Transverse colon (tissue), 4 donors: ENCODE measurements around the gene RARA. TPM values are rescaled to one million over a fixed set of nuclear protein-coding genes. Genes with fewer than 3 reads are reported as not detected.

ENCODE experiments used
- DNase-seq: peaks from one replicate; pipeline ENCODE4 v3.0.0-alpha.2; 2019
- H3K27ac ChIP-seq, 4 donors: fragments of 200-600 bp; sonication (generic); 2 replicates each; pipeline ENCODE4 v1.5.1; 2016 to 2018; ENCODE audit warnings: inconsistent platforms in 4 of 4
- H3K27me3 ChIP-seq: fragments of 200-600 bp; sonication (generic); 2 replicates; pipeline ENCODE4 v1.5.1; 2017; ENCODE audit warnings: inconsistent platforms
- H3K36me3 ChIP-seq, 4 donors: fragments of 200-600 bp; sonication (generic); 2 replicates each; pipeline ENCODE4 v1.5.1; 2017 to 2019; ENCODE audit warnings: inconsistent platforms in 4 of 4
- H3K4me1 ChIP-seq, 4 donors: fragments of 200-600 bp; sonication (generic); 2 replicates each; pipeline ENCODE4 v1.5.1; 2017 to 2020; ENCODE audit warnings: inconsistent platforms in 4 of 4
- H3K4me3 ChIP-seq, 4 donors: fragments of 200-600 bp; sonication (generic); 1 replicate in 1 of 4; 2 replicates in 3 of 4; pipeline versions ENCODE4 v1.5.1 to v1.6.1; 2017 to 2019; ENCODE audit warnings: inconsistent platforms in 4 of 4
- H3K9me3 ChIP-seq, 2 donors: fragments of 200-600 bp; sonication (generic); 2 replicates each; pipeline ENCODE4 v1.5.1; 2017 to 2019; ENCODE audit warnings: inconsistent platforms in 2 of 2
- CTCF ChIP-seq, 5 experiments: fragments of 200-600 bp in 3 of 5; fragments of 450-650 bp in 2 of 5; sonication (generic) in 3 of 5; IDR thresholded peaks; 1 replicate in 2 of 5; 2 replicates in 3 of 5; pipeline ENCODE4 v1.5.1; 2016 to 2017; ENCODE audit warnings: antibody characterized with exemption in 5 of 5, inconsistent platforms in 3 of 5, mild to moderate bottlenecking in 2 of 5, moderate library complexity in 1 of 5
- EP300 ChIP-seq: sonication (generic); formaldehyde crosslinking; IDR thresholded peaks from one replicate; pipeline ENCODE4 v1.6.1; 2017; ENCODE audit warnings: antibody characterized with exemption, low read depth
- POLR2A ChIP-seq: fragments of 450-650 bp; IDR thresholded peaks from one replicate; pipeline ENCODE4 v1.6.1; 2016; ENCODE audit warnings: antibody characterized with exemption, mild to moderate bottlenecking, moderate library complexity
- POLR2AphosphoS5 ChIP-seq, 3 donors: sonication (generic); formaldehyde crosslinking; IDR thresholded peaks; one replicate each; pipeline ENCODE4 v1.6.1; 2016; ENCODE audit warnings: antibody characterized with exemption in 3 of 3
- WGBS, 2 donors: methylation state at CpG; one replicate each; pipeline ENCODE4 v1.1.5; 2018; ENCODE audit warnings: low coverage in 1 of 2; 5-methylcytosine and 5-hydroxymethylcytosine counted together
- in situ Hi-C, 4 donors: fragments of 200-750 bp; cut with MboI; loops; one replicate each; pipeline versions ENCODE4 v1.15.0 to v1.15.1; 2017; ENCODE audit warnings: low sequenced_read_pairs in 3 of 4, low pct_ligation_motif_present in 1 of 4, low pct_unique_long_range_greater_than_20kb in 1 of 4
- intact Hi-C: fragments of 100-400 bp; cut with DNase I; formaldehyde crosslinking; loops from one replicate; pipeline ENCODE4 v1.15.1; 2023; ENCODE audit warnings: low total_unique reads
- total RNA-seq, 4 donors: library from RNA; depleted of rRNA; stranded (reverse); fragments of >200 nt; gene quantifications; one replicate each; pipeline ENCODE4 v1.1.0, GENCODE V29; 2016

The RARA gene
- total RNA-seq, 4 donors from 2014 or later = 23.5 to 110 (median 49.1) TPM

DNA sequence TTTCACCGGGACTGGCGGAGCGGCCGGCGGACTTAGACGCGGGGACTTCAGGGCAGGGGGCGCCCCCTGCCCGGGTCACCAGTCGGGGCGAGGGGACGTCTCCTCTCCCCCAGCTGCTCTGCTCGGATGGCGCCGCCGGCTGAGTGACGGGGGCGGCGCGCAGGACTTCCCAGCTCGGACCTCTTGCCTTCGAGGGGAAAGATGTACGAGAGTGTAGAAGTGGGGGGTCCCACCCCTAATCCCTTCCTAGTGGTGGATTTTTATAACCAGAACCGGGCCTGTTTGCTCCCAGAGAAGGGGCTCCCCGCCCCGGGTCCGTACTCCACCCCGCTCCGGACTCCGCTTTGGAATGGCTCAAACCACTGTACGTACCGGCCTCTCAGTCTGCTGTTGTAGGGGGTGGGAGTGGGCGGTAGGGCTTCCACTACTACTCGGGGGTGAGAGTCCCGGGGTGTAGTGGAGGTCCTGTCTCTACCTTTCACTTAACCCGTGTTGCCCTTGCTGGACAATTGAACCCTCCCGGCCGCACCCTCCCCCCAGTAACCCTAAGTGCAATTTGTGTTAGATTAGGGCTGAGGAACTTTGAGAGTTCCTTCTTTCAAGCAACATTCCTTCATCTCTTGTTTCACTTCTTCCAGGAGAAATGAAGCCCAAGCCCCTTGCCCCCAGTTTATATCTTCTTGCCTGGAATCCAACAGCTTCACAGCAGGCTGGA is 33.7 kb downstream of the RARA start:
- peaks cover 33 to 78% (median 55%) of the 10 kb centered on the region in 4 donors for H3K4me1 ChIP-seq
- H3K27ac ChIP-seq = peak overlapping the region; percentile 94 to 95 (median 95)
- in situ Hi-C loops = no loop called here
- 31% methylated on average over 35 of the region's 38 CpGs; no CpG with 5 or more reads in 1 of the 2 donors for WGBS, 2 donors
- H3K9me3 ChIP-seq = no peaks in the 10 kb centered on the region
- no peaks in the 10 kb centered on the region for H3K36me3 ChIP-seq
- TF ChIP-seq CTCF (IDR thresholded peaks at IDR 0.05) = peak in 1 of 5 experiments; percentile 14
- TF ChIP-seq POLR2AphosphoS5 (IDR thresholded peaks at IDR 0.05) = no peak
- TF ChIP-seq POLR2A = no peak
- no peak for TF ChIP-seq EP300
- H3K27me3 ChIP-seq = no peaks in the 10 kb centered on the region
- DNase-seq = peak; percentile 35
- H3K4me3 ChIP-seq = peak overlapping the region; percentile 72 to 89 (median 78)
- intact Hi-C loops = no loop called here

- Histone ChIP-seq H3K27ac (peak overlapping the region; percentile 94 to 95 (median 95)), H3K27me3 (no peaks in the 10 kb centered on the region), H3K9me3 (no peaks in the 10 kb centered on the region), H3K4me1 (peaks cover 41 to 80% (median 60%) of the 10 kb centered on the region in 4 donors), H3K4me3 (peak overlapping the region; percentile 72 to 89 (median 78)), H3K36me3 (no peaks in the 10 kb centered on the region)
- WGBS, 2 donors = 41% methylated on average over 14 of the region's 15 CpGs; no CpG with 5 or more reads in 1 of the 2 donors
- intact Hi-C loops = no loop called here
- peak; percentile 32 for DNase-seq
- TF ChIP-seq POLR2AphosphoS5 (IDR thresholded peaks at IDR 0.05) = no peak
- TF ChIP-seq POLR2A = no peak
- no peak for TF ChIP-seq EP300
- TF ChIP-seq CTCF (IDR thresholded peaks at IDR 0.05) = no peak
- in situ Hi-C loops = no loop called here
Observed at GRCh38 chr17:40343219-40344119, 34.5 kb downstream of the RARA start.

DNA sequence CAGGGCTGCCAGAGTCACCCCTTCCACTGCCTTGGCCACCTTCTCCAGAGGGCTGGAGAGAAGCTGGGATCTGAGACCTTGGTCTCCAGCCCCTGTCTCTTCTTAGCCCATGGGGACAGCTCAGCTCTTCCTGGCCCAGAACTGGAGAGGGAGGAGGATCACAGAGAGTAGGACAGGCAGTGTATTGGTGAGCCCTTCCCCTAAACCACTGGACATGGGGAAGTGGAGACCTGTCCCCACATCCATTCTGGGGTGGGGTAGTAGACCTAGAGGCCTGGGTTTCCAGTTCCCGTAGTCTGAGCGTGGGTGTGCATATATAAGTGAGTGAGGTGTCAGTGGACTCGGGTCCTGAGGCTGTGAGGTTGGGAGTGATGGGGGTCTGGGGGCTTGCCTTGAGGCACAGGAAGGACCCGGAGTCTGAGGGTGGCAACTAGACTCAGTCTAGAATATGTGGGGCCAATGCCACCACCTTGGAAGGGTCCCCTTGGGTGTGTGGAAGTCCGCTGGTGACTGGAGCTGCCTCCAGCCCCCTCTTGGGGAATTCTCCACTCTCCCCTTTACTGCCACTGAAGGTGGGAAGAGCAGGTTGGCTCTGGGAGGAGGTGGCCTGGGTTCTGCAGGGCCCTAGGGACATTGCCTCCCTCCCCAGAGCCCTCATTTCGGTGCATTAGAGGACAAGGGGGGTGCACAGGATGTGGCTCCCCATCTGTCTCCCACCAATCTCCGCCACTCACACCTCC is 35.6 kb downstream of the RARA start:
- in situ Hi-C loops (no loop called here), intact Hi-C loops (no loop called here)
- H3K4me1 ChIP-seq = peaks cover 48 to 81% (median 69%) of the 10 kb centered on the region in 4 donors
- H3K27ac ChIP-seq = peak overlapping the region; percentile 94 to 95 (median 95)
- WGBS, 2 donors = 49% methylated on average over 7 of the region's 7 CpGs; no CpG with 5 or more reads in 1 of the 2 donors
- peak; percentile 26 for DNase-seq
- TF ChIP-seq EP300 (no peak), POLR2AphosphoS5 (IDR thresholded peaks at IDR 0.05) (peak in 2 of 3 donors; percentile 5 to 8)
- H3K36me3 ChIP-seq = no peaks in the 10 kb centered on the region
- H3K27me3 ChIP-seq = no peaks in the 10 kb centered on the region
- no peaks in the 10 kb centered on the region for H3K9me3 ChIP-seq
- H3K4me3 ChIP-seq = peak overlapping the region; percentile 46 to 89 (median 78)

- Histone ChIP-seq H3K27ac (peak overlapping the region; percentile 94 to 95 (median 95)), H3K9me3 (no peaks in the 10 kb centered on the region), H3K36me3 (no peaks in the 10 kb centered on the region), H3K27me3 (no peaks in the 10 kb centered on the region), H3K4me3 (peak overlapping the region; percentile 46 to 89 (median 78)), H3K4me1 (peaks cover 54 to 81% (median 75%) of the 10 kb centered on the region in 4 donors)
- DNase-seq = peak; percentile 91
- TF ChIP-seq EP300 (peak; percentile 27), CTCF (IDR thresholded peaks at IDR 0.05) (no peak), POLR2A (peak; percentile 87), POLR2AphosphoS5 (IDR thresholded peaks at IDR 0.05) (peak; percentile 62 to 85 (median 81))
- 11% methylated on average over 27 of the region's 45 CpGs; no CpG with 5 or more reads in 1 of the 2 donors for WGBS, 2 donors
- intact Hi-C loops = no loop called here
- in situ Hi-C loops = no loop called here
Observed at GRCh38 chr17:40345161-40345993, 36.4 kb downstream of the RARA start.
